ENCODE results near the gene PLCH2.

The PLCH2 gene

DNA sequence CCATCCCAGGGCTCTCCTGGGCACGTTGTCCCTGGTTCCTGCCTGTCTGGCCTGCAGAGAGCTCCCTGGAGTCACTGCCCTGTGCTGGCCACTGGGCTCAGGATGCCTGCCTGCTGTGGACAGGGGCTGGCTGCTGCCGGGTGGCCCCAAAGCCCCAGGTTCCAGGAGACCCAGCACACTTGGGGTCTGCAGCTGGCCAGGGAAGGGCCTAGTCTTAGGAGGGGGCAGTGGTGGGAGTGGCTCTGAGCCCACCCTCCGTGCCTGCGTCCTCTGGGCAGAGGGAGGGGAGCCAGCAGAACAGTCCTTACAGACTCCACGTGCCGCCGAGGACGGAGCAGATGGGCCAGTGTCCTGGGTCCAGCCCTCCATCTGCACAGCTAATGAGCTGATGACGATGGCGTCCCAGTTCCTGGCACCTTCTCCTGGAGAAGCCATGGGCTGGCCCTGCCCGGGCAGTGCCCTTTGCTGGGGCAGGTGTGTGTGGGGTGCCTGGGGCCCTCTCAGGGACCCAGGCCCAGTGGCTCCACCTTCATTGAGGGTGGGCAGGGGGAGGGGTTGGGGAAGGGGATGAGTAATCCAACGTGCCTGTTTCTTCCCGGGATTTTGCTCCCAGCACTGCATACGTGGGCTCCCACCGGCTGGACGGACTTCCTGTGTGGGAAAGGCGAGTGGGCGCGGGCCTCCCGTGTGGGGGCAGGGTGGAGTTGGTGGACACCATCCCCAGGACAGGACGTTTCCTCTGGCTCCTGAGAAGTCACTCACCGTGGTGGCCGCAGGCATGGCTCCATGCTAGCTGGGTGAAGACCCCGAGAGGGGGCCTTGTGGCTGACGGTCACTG, 6.8 kb upstream of the PLCH2 start:
- no peak overlapping the region for H3K4me3 ChIP-seq (replicated peaks; ENCODE audit: low read depth, low read length)
- no peak for DNase-seq (ENCODE audit: extremely low read depth, low read depth)
- no peak for TF ChIP-seq CTCF (IDR thresholded peaks at IDR 0.05; ENCODE audit: low read depth, low read length, missing control alignments)

- DNase-seq (ENCODE audit: extremely low read depth, low read depth), result no peak
- no peak for TF ChIP-seq CTCF (IDR thresholded peaks at IDR 0.05; ENCODE audit: low read depth, low read length, missing control alignments)
- H3K4me3 ChIP-seq (replicated peaks; ENCODE audit: low read depth, low read length), result no peak overlapping the region
These were observed 5.6 kb upstream of the PLCH2 start for GRCh38 chr1:2470290-2471158.

- no peak for TF ChIP-seq CTCF (IDR thresholded peaks at IDR 0.05; ENCODE audit: low read depth, low read length, missing control alignments)
- DNase-seq (ENCODE audit: extremely low read depth, low read depth), result no peak
- H3K4me3 ChIP-seq (replicated peaks; ENCODE audit: low read depth, low read length), result no peak overlapping the region
These were observed 5.0 kb upstream of the PLCH2 start for GRCh38 chr1:2471159-2471471.

DNA sequence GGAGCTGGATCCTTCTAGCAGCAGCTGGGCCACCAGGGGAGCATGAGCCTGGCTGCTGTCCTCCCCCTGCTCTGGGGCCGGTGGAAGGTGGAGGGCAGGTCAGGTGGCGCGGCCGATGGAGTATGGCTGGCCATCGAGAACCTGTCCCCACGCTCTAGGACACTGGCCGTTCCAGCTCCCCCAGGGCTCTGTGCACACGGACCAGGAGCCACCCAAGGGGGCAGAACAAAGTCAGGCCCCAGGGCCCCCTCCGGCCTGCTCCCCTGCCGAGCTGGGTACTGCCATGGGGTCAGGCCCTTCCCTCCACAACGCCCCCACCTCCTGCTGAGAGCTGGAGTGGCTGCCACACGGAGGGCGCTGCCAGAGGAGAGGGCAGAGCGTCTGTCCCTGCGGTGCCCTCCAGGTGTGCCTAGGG, 4.5 kb upstream of the PLCH2 start:
- H3K4me3 ChIP-seq (replicated peaks; ENCODE audit: low read depth, low read length), result no peak overlapping the region
- TF ChIP-seq CTCF (IDR thresholded peaks at IDR 0.05; ENCODE audit: low read depth, low read length, missing control alignments), result no peak
- DNase-seq (ENCODE audit: extremely low read depth, low read depth), result no peak

GRCh38 chr1:2472109-2472508, 4.0 kb upstream of the PLCH2 start:
- no peak overlapping the region for H3K4me3 ChIP-seq (replicated peaks; ENCODE audit: low read depth, low read length)
- no peak for TF ChIP-seq CTCF (IDR thresholded peaks at IDR 0.05; ENCODE audit: low read depth, low read length, missing control alignments)
- no peak for DNase-seq (ENCODE audit: extremely low read depth, low read depth)

- H3K4me3 ChIP-seq (replicated peaks; ENCODE audit: low read depth, low read length), result no peak overlapping the region
- no peak for TF ChIP-seq CTCF (IDR thresholded peaks at IDR 0.05; ENCODE audit: low read depth, low read length, missing control alignments)
- DNase-seq (ENCODE audit: extremely low read depth, low read depth), result no peak
These were observed 3.4 kb upstream of the PLCH2 start for GRCh38 chr1:2472561-2473177.
